Osteoblast (primary cell): Measurements from ENCODE around the gene TMEM200B. TPM values are rescaled to one million over a fixed set of nuclear protein-coding genes. Genes with fewer than 3 reads are reported as not detected.

Experiments
- DNase-seq: peaks from one replicate; pipeline ENCODE4 v3.0.0; 2011; ENCODE audit warnings: low spot score, mixed read lengths; ENCODE audit not compliant: insufficient read length; ENCODE audit errors: missing footprints
- H2AFZ ChIP-seq: 2 replicates; pipeline ENCODE4 v1.6.0; 2011; ENCODE audit warnings: mild to moderate bottlenecking, low read length
- H3K27ac ChIP-seq: 2 replicates; pipeline ENCODE4 v1.5.1; 2011; ENCODE audit warnings: mild to moderate bottlenecking, low read depth, low read length, moderate library complexity
- H3K27me3 ChIP-seq: 2 replicates; pipeline ENCODE4 v1.6.0; 2012; ENCODE audit warnings: mild to moderate bottlenecking, control low read depth, inconsistent platforms, low read length, moderate library complexity; ENCODE audit not compliant: insufficient read depth
- H3K36me3 ChIP-seq: 2 replicates; pipeline ENCODE4 v1.5.1; 2011; ENCODE audit warnings: mild to moderate bottlenecking, low read length, control low read depth, moderate library complexity; ENCODE audit not compliant: insufficient read depth
- H3K4me1 ChIP-seq: 2 replicates; pipeline ENCODE4 v1.5.1; 2011; ENCODE audit warnings: mild to moderate bottlenecking, low read length, control low read depth, moderate library complexity; ENCODE audit not compliant: insufficient read depth
- H3K4me2 ChIP-seq: 2 replicates; pipeline ENCODE4 v1.6.0; 2011; ENCODE audit warnings: mild to moderate bottlenecking, low read length; ENCODE audit not compliant: insufficient read depth
- H3K4me3 ChIP-seq: fragments of 200-600 bp; sonication (generic); 3 replicates; pipeline ENCODE4 v1.5.1; 2012; ENCODE audit warnings: mild to moderate bottlenecking, low read length, inconsistent platforms; ENCODE audit not compliant: insufficient read depth
- H3K79me2 ChIP-seq: 2 replicates; pipeline ENCODE4 v1.6.0; 2012; ENCODE audit warnings: mild to moderate bottlenecking, low read length, control low read depth, inconsistent platforms; ENCODE audit not compliant: insufficient read depth
- H3K9me3 ChIP-seq: 2 replicates; pipeline ENCODE4 v1.5.1; 2011; ENCODE audit warnings: low read depth, low read length, control low read depth
- H4K20me1 ChIP-seq: 2 replicates; pipeline ENCODE4 v1.6.0; 2012; ENCODE audit warnings: mild to moderate bottlenecking, low read length, control low read depth; ENCODE audit not compliant: insufficient read depth
- CTCF ChIP-seq: IDR thresholded peaks from 2 replicates; pipeline ENCODE4 v1.5.1; 2011; ENCODE audit warnings: mild to moderate bottlenecking, low read depth, low read length, moderate library complexity; ENCODE audit errors: extremely low read depth
- total RNA-seq: library from RNA; depleted of rRNA; stranded (reverse); fragments of >200 nt; gene quantifications from 2 replicates; pipeline ENCODE4 v1.2.3, GENCODE V29; 2012

The TMEM200B gene
- total RNA-seq, 1 donor = 9.4 TPM

- no peaks in the 10 kb centered on the region for H3K36me3 ChIP-seq
- H3K27ac ChIP-seq = no peak overlapping the region
- no peaks in the 10 kb centered on the region for H3K9me3 ChIP-seq
- no peak for TF ChIP-seq CTCF
- H2AFZ ChIP-seq = no peak overlapping the region
- no peaks in the 10 kb centered on the region for H3K27me3 ChIP-seq
- DNase-seq = no peak
- H4K20me1 ChIP-seq = no peaks in the 10 kb centered on the region
- H3K79me2 ChIP-seq = no peaks in the 10 kb centered on the region
- no peaks in the 10 kb centered on the region for H3K4me1 ChIP-seq
- H3K4me3 ChIP-seq = no peak overlapping the region
- no peak overlapping the region for H3K4me2 ChIP-seq
These were observed 5.0 kb upstream of the TMEM200B start for GRCh38 chr1:29128739-29129138.

GRCh38 chr1:29126198-29126597 is 2.5 kb upstream of the TMEM200B start:
- peaks cover 5% of the 10 kb centered on the region for H3K4me1 ChIP-seq
- no peak overlapping the region for H3K27ac ChIP-seq
- H3K36me3 ChIP-seq = no peaks in the 10 kb centered on the region
- no peak overlapping the region for H2AFZ ChIP-seq
- H3K4me3 ChIP-seq = no peak overlapping the region
- no peaks in the 10 kb centered on the region for H3K9me3 ChIP-seq
- H4K20me1 ChIP-seq = no peaks in the 10 kb centered on the region
- DNase-seq = no peak
- H3K4me2 ChIP-seq = no peak overlapping the region
- H3K27me3 ChIP-seq = no peaks in the 10 kb centered on the region
- no peaks in the 10 kb centered on the region for H3K79me2 ChIP-seq
- no peak for TF ChIP-seq CTCF

GRCh38 chr1:29125788-29126187 is 2.1 kb upstream of the TMEM200B start:
- no peak overlapping the region for H3K27ac ChIP-seq
- no peak for TF ChIP-seq CTCF
- H3K4me3 ChIP-seq = no peak overlapping the region
- no peak for DNase-seq
- H3K4me2 ChIP-seq = no peak overlapping the region
- H2AFZ ChIP-seq = no peak overlapping the region
- peaks cover 3% of the 10 kb centered on the region for H4K20me1 ChIP-seq
- H3K36me3 ChIP-seq = no peaks in the 10 kb centered on the region
- no peaks in the 10 kb centered on the region for H3K27me3 ChIP-seq
- peaks cover 5% of the 10 kb centered on the region for H3K4me1 ChIP-seq
- H3K79me2 ChIP-seq = no peaks in the 10 kb centered on the region
- H3K9me3 ChIP-seq = no peaks in the 10 kb centered on the region

- DNase-seq = no peak
- Histone ChIP-seq H3K4me1 (peaks cover 6% of the 10 kb centered on the region), H3K4me3 (peak overlapping the region; percentile 81), H2AFZ (peak overlapping the region; percentile 89), H3K9me3 (no peaks in the 10 kb centered on the region), H3K4me2 (peak overlapping the region; percentile 86), H3K79me2 (no peaks in the 10 kb centered on the region), H3K27me3 (no peaks in the 10 kb centered on the region), H3K36me3 (no peaks in the 10 kb centered on the region), H3K27ac (peak overlapping the region; percentile 77), H4K20me1 (peaks cover 8% of the 10 kb centered on the region)
- TF ChIP-seq CTCF = no peak
These were observed 1.5 kb upstream of the TMEM200B start for GRCh38 chr1:29125237-29125641.
